Effector memory CD4-positive, alpha-beta T cell (primary cell): ENCODE data around the gene ERCC5.

Experiments used
- DNase-seq, 3 donors: peaks; one replicate each; pipeline ENCODE4 v3.0.0-alpha.2; 2020
- H3K27ac ChIP-seq: 2 replicates; pipeline ENCODE4 v1.7.0; 2013; ENCODE audit warnings: mild to moderate bottlenecking, low read length, moderate library complexity; ENCODE audit not compliant: insufficient read depth, poor library complexity, severe bottlenecking
- H3K27me3 ChIP-seq: replicated peaks from 2 replicates; pipeline ENCODE4 v1.7.0; 2013; ENCODE audit warnings: mild to moderate bottlenecking, low read length; ENCODE audit not compliant: insufficient read depth, control insufficient read depth, poor library complexity, severe bottlenecking
- H3K36me3 ChIP-seq: 2 replicates; pipeline ENCODE4 v1.7.0; 2013; ENCODE audit warnings: mild to moderate bottlenecking, low read length, moderate library complexity; ENCODE audit not compliant: control insufficient read depth, insufficient read depth
- H3K4me1 ChIP-seq: 2 replicates; pipeline ENCODE4 v1.7.0; 2013; ENCODE audit warnings: low read length, mild to moderate bottlenecking; ENCODE audit not compliant: control insufficient read depth, insufficient read depth, poor library complexity, severe bottlenecking
- H3K4me3 ChIP-seq: 2 replicates; pipeline ENCODE4 v1.7.0; 2013; ENCODE audit warnings: low read length, low read depth, mild to moderate bottlenecking; ENCODE audit not compliant: insufficient read depth, poor library complexity, severe bottlenecking
- H3K9me3 ChIP-seq: 2 replicates; pipeline ENCODE4 v1.7.0; 2013; ENCODE audit warnings: mild to moderate bottlenecking, low read length, moderate library complexity; ENCODE audit not compliant: control insufficient read depth

The ERCC5 gene

GRCh38 chr13:102814793-102815192 is 31.0 kb upstream of the ERCC5 start:
- DNase-seq = no peak
- Histone ChIP-seq H3K27ac (no peak overlapping the region), H3K9me3 (no peaks in the 10 kb centered on the region), H3K4me3 (no peak overlapping the region), H3K36me3 (no peaks in the 10 kb centered on the region), H3K4me1 (no peaks in the 10 kb centered on the region), H3K27me3 (no peaks in the 10 kb centered on the region)

- no peaks in the 10 kb centered on the region for H3K4me1 ChIP-seq
- no peak overlapping the region for H3K27ac ChIP-seq
- no peak overlapping the region for H3K4me3 ChIP-seq
- no peaks in the 10 kb centered on the region for H3K27me3 ChIP-seq
- H3K9me3 ChIP-seq = no peaks in the 10 kb centered on the region
- no peak for DNase-seq
- no peaks in the 10 kb centered on the region for H3K36me3 ChIP-seq
Measured at GRCh38 chr13:102815788-102816187, 30.0 kb upstream of the ERCC5 start.

GRCh38 chr13:102816708-102817107 is 29.1 kb upstream of the ERCC5 start:
- Histone ChIP-seq H3K4me1 (no peaks in the 10 kb centered on the region), H3K27ac (no peak overlapping the region), H3K4me3 (no peak overlapping the region), H3K36me3 (no peaks in the 10 kb centered on the region), H3K9me3 (no peaks in the 10 kb centered on the region), H3K27me3 (no peaks in the 10 kb centered on the region)
- no peak for DNase-seq

GRCh38 chr13:102817241-102817640 is 28.6 kb upstream of the ERCC5 start:
- Histone ChIP-seq H3K4me1 (no peaks in the 10 kb centered on the region), H3K36me3 (no peaks in the 10 kb centered on the region), H3K4me3 (no peak overlapping the region), H3K27me3 (no peaks in the 10 kb centered on the region), H3K9me3 (no peaks in the 10 kb centered on the region), H3K27ac (no peak overlapping the region)
- DNase-seq = no peak

GRCh38 chr13:102817907-102818306 is 27.9 kb upstream of the ERCC5 start:
- H3K27me3 ChIP-seq = no peaks in the 10 kb centered on the region
- H3K36me3 ChIP-seq = no peaks in the 10 kb centered on the region
- no peaks in the 10 kb centered on the region for H3K9me3 ChIP-seq
- no peaks in the 10 kb centered on the region for H3K4me1 ChIP-seq
- H3K4me3 ChIP-seq = no peak overlapping the region
- no peak for DNase-seq
- H3K27ac ChIP-seq = no peak overlapping the region

- H3K9me3 ChIP-seq = no peaks in the 10 kb centered on the region
- DNase-seq = no peak
- no peak overlapping the region for H3K27ac ChIP-seq
- no peak overlapping the region for H3K4me3 ChIP-seq
- no peaks in the 10 kb centered on the region for H3K27me3 ChIP-seq
- H3K4me1 ChIP-seq = no peaks in the 10 kb centered on the region
- H3K36me3 ChIP-seq = no peaks in the 10 kb centered on the region
Measured at GRCh38 chr13:102825400-102825799, 20.4 kb upstream of the ERCC5 start.

- Histone ChIP-seq H3K9me3 (no peaks in the 10 kb centered on the region), H3K4me3 (no peak overlapping the region), H3K27me3 (no peaks in the 10 kb centered on the region), H3K4me1 (no peaks in the 10 kb centered on the region), H3K36me3 (no peaks in the 10 kb centered on the region), H3K27ac (no peak overlapping the region)
- no peak for DNase-seq
Measured at GRCh38 chr13:102825921-102826706, 19.7 kb upstream of the ERCC5 start.

- H3K27ac ChIP-seq = no peak overlapping the region
- H3K9me3 ChIP-seq = no peaks in the 10 kb centered on the region
- no peaks in the 10 kb centered on the region for H3K4me1 ChIP-seq
- DNase-seq = no peak
- H3K4me3 ChIP-seq = no peak overlapping the region
- H3K27me3 ChIP-seq = no peaks in the 10 kb centered on the region
- no peaks in the 10 kb centered on the region for H3K36me3 ChIP-seq
Measured at GRCh38 chr13:102830646-102831045, 15.2 kb upstream of the ERCC5 start.

- Histone ChIP-seq H3K4me1 (no peaks in the 10 kb centered on the region), H3K4me3 (no peak overlapping the region), H3K27me3 (no peaks in the 10 kb centered on the region), H3K9me3 (no peaks in the 10 kb centered on the region), H3K36me3 (no peaks in the 10 kb centered on the region), H3K27ac (no peak overlapping the region)
- DNase-seq = no peak
Measured at GRCh38 chr13:102836471-102836870, 9.4 kb upstream of the ERCC5 start.

- DNase-seq = no peak
- H3K27me3 ChIP-seq = no peaks in the 10 kb centered on the region
- no peaks in the 10 kb centered on the region for H3K4me1 ChIP-seq
- H3K36me3 ChIP-seq = no peaks in the 10 kb centered on the region
- no peak overlapping the region for H3K4me3 ChIP-seq
- no peaks in the 10 kb centered on the region for H3K9me3 ChIP-seq
- no peak overlapping the region for H3K27ac ChIP-seq
Measured at GRCh38 chr13:102838273-102838672, 7.6 kb upstream of the ERCC5 start.
